RPMI7951 (cell line): ENCODE results near the gene CSMD2. TPM values are rescaled to one million over a fixed set of nuclear protein-coding genes. Genes with fewer than 3 reads are reported as not detected.
A peak's percentile ranks its signal among the peaks of the same experiment; 100 is the strongest.
"Not testable (repeated sequence)": the region's sequence is repeated elsewhere in the genome, so short reads cannot be mapped to it uniquely, and the experiment has no call there.

Experiments used
- DNase-seq: peaks from one replicate; pipeline ENCODE4 v3.0.0-alpha.2; 2012; ENCODE audit warnings: low read depth
- total RNA-seq: library from RNA; depleted of rRNA; stranded (reverse); fragments of >200 nt; shearing (Covaris generic); gene quantifications from 2 replicates; pipeline ENCODE4 v1.2.3, GENCODE V29; 2014

Gene CSMD2
- total RNA-seq, 1 experiment from 2014 or later: 1.1 TPM

DNA sequence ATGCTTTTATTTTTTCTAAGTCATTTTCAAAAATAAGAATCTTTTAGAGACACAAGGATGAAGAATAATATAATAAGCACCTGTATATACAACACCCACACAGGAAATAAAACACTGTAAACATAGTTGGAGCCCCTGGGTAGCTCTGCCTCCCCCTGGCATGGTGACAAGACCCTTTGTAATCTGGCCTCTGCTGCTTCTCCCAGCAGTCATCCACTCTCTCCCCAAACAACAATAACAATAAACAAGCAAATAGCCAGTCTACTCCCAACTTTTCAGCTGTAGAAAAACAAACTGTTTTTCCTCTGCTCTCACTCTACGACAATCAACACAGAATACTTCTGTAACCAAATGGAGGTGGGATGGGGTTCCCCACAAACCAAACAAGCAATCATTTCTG, 110.1 kb downstream of the CSMD2 start:
- no peak for DNase-seq

DNA sequence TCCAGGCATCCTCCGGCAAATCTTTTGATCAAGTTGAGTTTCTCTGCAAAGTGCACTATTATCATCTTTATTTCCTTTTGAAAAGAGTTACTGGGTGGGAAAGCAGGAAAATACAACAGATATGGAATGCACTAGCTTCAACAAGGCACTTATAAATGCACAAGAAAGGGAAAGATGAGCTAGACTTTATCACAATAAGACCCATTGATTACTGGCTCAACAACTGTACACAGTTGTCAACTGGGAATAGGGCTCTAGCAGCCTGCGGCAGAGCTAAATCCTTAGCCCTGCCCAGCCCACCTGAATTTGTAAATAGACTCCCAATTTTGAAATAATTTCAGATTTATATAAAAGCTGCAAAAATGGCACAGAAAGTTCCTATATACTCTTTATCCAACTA, 111.4 kb downstream of the CSMD2 start:
- DNase-seq: no peak

DNA sequence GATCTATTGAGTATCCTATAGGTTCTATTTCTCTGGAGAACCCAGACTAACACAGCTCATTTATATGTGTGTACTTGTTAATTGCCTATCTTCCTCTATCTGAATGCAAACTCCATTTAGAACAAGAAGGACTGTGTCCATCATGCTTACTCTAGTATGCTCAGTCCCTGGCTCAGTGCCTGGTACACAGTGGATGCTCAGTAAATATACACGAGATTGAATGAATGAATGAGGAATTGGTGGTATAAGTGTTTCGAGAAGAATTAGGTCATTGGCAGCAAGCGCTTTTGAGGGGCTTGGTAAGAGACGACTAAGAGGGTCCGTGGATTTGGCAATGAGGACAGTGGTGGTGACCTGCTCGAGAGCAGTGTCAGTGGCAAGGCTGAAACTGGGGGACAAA, 112.5 kb downstream of the CSMD2 start:
- DNase-seq: no peak

DNA sequence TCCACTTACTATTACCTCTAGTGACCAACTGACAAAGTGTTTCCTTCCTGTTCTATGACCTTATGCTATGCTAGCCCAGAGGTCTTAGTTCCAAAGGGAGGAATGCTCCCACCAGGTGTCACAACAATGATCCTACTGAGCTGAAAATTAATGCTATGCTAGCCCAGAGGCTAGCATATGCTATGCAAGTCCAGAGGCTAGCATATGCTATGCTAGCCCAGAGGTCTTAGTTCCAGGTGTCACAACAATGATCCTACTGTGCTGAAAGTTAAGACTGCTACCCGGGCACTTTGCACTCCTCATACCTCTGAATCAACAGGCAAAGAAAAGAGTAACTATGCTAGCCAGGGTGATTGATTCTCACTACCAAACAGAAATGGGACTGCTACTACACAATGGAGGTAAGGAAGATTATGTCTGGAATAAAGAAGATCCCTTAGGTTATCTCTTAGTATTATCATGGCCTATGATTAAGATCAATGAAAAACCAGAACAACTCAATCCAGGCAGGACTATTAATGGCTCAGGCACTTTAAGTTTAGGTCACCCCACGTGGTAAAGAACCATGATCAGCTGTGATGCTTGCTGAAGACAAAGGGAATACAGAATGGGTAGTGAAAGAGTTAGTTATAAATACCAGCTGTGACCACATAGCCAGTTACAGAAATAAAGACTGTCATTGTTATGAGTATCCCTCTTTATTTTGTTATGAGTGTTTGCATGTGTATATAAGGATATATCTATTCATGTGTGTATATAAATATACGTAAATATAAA, 114.1 kb downstream of the CSMD2 start:
- no peak for DNase-seq

DNA sequence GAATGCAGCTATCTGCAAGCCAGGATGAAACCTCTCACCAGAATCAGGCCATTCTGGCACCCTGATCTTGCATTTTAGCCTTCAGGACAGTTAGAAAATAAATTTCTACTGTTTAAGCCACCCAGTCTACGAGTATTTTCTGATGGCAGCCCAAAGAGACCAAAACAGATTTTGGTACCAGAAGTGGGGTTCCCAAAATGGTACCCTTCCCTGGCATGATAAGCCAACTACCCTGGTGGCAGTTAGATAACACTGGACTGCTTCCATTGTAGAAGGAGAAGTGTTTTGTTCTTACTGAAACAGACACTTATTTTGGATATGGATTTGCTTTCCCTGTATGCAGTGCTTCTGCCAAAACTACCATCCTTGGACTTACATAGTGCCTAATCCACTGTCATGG, 115.0 kb downstream of the CSMD2 start:
- DNase-seq: no peak

DNA sequence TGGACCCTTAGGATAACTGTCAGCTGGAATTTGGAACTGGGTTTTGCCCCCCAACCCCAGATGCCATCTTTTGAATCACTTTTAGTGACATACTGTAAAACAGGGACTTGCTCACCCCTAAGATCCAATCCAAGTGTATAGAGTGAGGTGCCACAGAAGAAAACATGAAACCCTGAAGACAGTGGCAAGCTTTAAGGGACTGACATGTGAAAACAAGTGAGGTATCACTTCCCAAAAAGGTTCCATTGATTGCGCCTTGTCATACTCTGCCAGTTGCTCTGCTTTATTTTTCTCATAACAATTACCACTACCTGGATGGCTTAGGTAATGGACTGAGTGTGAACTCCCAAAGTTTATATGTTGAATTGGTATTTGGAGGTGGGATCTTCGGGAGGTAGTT, 115.6 kb downstream of the CSMD2 start:
- no peak for DNase-seq

DNA sequence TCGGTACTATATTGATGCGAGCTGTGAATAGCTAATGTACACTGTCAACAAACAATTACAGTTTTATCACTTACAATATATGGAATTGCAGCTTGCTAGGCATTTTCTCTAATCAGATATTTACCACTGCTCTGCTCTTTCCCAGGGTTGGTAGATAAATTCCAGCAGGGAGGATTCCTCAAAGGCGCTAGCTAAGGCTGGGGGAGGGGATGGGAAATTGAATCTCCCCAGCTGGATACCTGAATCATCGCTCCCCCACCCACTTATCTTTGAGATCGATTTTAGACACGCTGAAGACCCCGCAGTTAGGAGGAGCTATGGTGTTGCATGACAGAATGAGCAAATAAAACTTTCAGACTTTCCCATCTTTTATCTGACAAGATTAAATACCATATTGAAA, 127.2 kb downstream of the CSMD2 start:
- no peak for DNase-seq

DNA sequence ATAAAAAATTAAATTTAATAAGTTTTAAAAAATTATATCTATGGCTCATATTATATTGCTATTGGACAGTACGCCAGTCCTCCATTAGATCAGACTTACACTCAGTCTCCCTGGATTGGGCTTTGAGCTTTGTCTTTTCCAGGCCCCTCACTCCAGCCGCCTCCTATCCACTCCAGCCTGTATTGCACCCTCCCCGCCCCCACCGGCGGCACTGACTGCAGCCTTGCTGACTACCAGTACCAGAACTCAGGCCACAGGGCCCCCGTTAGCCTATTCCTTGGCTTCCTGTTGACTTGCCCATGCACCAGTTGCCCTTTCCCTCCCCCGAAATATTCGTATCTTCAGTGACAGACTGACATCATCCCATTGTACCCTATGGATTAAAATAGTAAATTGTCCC, 127.9 kb downstream of the CSMD2 start:
- DNase-seq: no peak

DNA sequence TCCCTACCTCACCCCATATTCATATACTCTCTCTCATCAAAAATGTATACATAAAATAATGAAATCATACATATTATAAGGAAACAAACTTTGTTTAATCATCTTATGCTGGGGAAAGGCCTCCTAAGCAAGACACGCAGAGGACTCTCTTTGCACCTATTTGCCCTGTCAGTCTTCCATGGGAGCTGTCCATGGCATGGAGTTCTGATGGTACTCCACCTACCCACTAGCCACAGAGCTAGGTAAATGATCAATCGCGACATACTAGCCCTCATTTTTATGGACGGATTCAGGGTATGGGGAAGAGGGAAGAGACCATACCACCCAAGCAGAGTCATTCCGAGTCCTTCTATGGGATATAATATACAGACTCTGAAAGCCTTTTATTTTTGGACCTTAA, 131.0 kb downstream of the CSMD2 start:
- no peak for DNase-seq

DNA sequence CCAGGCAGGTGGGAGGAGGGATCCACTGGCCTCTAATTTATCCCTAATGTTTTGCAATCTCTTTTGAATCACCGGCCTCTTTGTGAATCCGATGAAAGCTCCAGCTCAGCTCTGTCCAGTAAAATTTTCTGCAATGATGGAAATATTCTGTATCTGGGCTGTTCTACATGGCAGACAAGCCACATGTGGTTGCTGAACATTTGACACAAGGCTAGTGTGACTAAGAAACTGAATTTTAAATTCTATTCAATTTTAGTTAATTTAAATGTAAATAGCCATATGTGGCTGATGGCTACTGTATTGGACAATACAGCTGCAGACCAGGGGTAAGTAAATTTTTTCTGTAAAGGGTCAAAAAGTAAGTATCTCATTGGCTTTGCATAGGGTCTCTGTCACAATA, 135.1 kb downstream of the CSMD2 start:
- no peak for DNase-seq

DNA sequence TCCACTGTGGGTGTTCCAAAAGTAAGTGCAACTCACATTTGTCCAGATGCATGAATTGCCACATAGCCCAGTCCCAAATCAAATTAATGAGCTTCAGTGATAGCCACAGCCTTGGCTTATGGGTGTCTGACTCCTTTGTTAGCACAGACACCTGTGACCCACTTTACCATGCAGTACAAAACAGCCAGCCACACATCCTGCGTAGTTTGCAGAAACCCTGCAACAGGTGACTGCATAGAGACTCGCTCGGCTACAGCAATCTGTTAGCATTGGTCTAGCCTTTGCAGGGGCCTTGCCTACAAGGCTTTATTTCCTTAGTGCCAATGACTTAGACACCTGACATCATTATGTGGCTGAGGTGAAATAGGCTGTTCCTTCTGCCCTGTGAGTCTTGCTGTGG, 135.5 kb downstream of the CSMD2 start:
- no peak for DNase-seq

DNA sequence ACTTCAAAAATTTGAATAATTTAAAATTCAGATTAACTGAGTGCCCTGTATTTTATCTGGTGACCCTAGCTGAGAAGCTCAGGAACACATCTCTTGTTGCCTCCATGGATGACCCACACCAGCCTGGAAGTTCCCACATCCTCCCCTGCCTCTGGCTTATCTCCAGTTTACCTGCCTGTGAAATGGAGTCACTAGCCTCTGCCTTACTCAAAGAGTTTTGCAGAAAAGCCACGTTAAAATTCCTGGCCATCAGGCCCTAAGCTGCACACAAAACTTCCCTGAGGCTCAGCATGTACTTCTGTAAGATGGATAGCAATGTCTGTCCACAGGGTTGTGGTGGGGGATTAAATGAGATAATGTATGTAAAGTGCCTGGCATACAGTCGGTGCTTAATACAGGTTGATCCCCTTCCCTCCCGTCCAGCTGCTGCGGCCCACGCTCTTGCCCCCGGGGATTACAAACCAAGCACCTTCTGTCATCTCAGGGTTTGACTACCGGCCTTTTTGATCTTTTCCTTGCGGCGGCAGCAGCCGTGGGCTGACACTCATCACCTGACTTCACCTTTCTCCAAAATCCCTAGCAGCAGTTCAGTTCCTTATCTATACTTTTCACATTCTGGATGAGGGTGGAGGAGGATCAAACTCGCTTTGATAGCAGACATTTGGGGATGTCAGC, 136.5 kb downstream of the CSMD2 start:
- DNase-seq: no peak

DNA sequence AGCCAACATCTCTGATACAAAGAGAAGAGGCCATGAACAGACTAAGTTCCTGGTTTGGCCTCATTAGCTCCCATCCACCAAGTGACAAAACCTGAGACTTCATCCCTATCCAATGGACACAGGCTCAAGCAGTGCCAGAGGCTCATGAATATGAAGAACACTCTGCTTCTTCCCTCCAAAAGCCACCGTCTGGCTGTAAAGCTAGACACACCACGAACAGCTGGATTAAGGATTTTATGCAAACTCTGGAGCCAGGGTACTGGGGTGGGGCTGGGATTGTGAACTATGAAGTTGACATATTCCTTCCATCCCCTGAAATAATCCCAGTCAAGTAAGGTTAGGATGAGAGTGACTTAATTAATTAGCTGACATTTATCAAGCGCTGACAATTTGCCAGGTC, 139.4 kb downstream of the CSMD2 start:
- no peak for DNase-seq

DNA sequence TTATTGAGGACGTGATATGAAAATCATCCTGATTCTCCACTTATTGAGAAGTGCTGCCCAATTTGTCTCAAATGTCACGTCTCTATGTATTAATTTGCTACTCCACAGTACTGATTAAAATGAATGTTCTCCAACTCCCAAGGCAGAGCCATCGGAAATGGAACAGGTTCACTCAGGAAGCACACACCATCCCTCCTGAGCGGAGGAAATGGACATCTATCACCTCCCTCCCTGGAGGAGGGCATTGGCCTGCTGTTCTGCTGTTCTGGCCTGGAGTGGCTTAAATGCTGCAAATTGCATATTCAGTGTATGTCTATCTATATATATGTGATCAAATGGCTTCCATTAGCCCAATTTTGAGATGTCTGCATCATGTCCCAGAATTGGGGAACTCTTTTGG, 140.5 kb downstream of the CSMD2 start:
- DNase-seq: no peak

DNA sequence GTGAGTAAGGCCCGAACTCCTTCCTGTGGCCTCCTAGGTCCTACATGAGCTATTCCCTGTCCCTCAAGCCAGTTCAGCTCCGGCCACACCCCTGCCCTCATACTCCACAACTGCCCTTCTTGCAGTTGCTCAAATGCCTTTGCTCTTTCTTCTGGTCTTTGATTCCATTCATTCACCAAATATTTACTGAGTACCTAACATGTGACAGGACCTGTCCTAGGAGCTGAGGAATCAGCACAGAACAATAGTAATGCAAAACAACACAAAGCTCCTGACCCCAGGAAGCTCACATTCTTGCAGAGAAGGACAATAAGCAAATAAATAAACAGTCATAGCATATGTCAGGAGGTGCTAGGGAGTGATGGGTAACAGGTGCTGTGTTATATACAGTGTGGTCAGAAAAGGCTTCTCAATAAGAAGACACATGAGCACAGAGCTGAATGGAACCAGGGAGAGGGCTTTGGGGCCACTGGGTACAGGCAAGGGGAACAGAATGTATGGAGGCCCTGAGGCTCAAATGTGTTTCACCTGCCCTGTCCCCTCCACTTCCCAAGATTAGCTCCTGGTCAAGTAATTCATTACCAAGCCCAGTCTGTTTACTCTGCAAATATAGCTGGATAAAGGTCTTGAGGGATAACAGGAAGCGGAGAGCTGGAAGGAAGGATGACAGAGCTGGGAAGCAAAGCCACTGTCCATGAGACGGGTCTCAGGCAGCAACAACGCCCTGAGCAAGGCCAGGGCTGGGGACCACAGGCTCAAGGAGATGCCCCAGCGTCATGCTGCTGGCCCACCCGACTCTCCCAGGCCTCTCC, 145.1 kb downstream of the CSMD2 start:
- no peak for DNase-seq

DNA sequence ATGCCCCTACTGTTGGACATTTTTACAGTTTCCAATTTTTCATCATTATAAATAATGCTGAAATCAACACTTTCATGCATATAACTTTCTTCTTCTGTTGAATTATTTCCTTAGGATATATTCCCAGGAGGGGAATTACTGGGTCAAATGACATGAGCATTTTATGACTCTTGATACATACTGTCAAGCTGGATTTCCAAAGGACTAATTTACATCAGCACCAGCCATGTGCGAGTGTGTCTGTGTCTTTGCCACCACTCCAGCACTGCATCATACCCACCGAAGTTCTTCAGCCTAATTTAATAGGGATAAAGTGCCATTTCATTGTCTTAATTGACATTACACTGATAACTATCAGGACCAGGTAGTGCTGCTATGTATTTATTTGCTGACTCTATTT, 146.7 kb downstream of the CSMD2 start:
- DNase-seq: no peak

DNA sequence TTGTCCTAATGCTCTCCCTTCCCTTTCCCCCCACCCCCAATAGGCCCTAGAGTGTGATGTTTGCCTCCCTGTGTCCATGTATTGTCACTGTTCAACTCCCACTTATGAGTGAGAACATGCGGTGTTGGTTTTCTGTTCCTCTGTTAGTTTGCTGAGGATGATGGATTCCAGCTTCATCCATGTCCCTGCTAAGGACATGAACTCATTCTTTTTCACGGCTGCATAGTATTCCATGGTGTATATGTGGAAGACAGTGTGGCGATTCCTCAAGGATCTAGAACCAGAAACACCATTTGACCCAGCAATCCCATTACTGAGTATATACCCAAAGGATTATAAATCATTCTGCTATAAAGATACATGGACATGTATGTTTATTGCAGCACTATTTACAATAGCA, 148.7 kb downstream of the CSMD2 start:
- DNase-seq: not testable (repeated sequence)

DNA sequence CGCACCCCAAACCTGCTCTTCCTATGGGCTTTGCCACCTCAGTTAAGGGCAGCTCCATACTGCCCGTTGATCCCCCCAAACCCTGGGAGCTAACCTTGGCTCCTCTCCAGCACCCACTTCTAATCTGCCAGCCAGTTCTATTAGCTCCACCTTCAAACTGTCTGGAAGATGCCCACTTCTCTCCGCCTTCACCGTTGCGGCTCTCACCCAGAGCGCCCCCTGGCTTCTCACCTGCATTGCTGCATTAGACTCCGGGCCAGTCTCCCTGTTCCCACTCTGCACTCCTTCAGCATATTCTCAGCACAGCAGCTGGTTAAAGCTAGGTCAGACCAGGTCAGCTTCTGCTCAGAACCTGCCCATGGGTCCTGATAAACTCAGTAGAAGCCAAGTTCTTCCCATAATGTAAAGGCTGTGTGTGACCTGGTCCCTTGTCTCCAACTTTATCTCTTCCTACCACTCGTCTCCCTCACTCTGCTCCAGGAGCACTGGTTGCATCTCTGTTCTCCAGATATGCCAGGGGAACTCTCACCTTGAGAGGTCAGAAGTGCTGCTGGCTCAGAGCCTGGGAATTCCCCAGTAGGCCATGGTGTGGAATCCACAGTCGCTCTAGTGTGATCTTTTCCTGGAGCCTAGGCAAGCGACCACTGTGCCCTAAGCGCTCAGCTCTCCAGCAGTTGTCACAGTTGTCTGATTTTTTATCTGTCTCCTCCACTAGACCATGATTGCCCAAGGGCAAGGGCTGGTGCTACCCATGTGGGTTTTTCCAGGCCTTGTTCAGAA, 150.9 kb downstream of the CSMD2 start:
- peak; percentile 21 for DNase-seq

DNA sequence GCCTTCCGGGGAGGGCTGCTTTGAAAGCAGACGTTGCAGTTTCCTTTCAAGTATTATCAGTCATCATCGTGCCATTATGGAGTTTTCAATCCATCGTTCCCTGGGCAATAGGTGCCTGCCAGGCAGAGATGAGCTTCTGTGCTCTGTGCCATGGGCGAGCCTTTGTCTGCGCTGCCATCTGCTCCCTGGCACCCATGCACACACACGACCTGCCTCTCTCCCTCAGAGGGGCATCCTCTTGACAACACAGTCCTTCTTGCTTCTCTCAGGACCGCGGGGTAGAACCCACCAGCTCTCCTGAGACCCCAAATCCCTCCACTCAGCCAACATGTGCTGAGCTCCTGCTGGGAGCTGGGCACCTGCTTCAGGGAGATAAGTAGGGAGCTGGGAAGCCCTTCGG, 151.9 kb downstream of the CSMD2 start:
- DNase-seq: no peak

DNA sequence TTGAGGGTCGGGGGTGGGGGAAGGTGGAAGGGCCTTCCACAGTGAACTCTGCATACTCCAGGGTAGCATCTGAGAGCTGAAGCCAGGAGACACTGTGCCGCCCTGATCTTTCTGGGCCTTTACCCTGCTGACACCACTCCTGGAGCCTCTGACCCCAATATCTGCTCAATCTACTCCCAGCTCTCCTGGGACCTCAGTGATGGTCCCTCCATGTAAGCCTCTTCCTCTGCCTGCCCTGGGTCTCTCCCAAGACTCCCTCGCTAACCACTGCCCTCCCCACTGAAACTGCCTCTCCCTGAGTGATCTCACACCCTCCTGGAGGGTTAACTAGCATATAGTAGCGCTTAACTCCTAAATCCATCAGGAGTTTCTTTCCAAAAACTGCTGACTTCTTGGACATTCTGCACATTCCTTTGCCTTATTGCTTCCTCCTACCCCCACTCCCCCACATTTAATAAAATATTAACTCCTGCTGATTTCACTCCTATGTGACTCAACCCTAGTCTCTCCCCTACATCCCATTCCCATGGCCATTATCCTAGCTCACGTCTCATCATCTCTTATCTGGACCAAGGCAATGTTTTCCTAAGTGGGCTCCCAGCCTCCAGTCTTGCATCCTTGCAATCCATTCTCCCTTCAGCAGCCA, 155.6 kb downstream of the CSMD2 start:
- no peak for DNase-seq

DNA sequence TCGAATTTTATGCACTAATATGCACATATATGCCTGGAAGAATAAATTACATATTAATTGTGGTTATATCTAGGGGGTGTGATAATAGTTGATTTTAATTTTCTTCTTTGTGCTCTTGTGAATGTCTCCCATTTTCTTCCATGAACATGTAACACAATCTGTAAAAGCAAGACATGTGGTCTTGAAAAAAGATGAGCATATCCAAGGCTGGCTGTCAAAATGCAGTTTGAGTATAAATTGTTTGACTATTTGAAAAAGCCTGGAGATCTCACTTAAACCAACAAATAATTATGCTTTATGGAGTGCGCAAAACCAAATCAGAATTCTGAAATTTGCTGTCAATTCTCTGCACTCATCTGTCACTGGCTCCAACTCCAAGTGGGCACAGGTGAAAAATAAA, 157.3 kb downstream of the CSMD2 start:
- DNase-seq: no peak

DNA sequence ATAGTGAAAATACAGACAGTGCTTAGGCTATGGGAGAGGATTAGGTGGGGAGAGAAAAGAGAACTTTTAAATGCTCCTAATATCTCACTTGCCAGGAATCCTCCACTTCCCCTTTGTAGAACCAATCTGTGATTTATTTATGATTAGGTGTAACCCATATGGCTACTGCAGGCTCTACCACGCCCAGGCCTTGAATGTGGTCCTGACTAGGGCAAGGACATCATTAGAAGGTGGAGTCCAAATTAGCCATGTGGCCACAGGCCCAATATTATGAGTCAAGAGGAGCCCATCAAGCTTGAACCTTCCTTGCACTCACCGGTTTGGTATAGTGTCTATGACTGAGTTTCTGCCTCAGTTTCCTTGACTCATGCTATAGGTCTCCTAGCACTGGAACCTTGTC, 159.7 kb downstream of the CSMD2 start:
- no peak for DNase-seq
